ENCODE results near the gene NUMA1. TPM values are rescaled to one million over a fixed set of nuclear protein-coding genes. Genes with fewer than 3 reads are reported as not detected.

NUMA1 gene
- total RNA-seq, 2 donors from 2014 or later, result 130 to 132 TPM

GRCh38 chr11:72112978-72113808, 32.9 kb upstream of the NUMA1 start:
- 70 to 82% methylated on average over 7 to 9 of the region's 9 CpGs for WGBS, 2 experiments (ENCODE audit: insufficient coverage in 1 of 2, insufficient read length in 1 of 2)
- peak overlapping the region; percentile 95 for H3K4me3 ChIP-seq (ENCODE audit: low read length)
- peaks cover 7% of the 10 kb centered on the region for H3K27me3 ChIP-seq (ENCODE audit: control insufficient read depth, insufficient read depth, low read length, poor library complexity, severe bottlenecking)
- Mint-ChIP-seq H3K4me1 (peaks cover 20% of the 10 kb centered on the region), H3K27me3 (ENCODE audit: insufficient read depth) (peaks cover 23% of the 10 kb centered on the region), H3K4me3 (peak overlapping the region; percentile 83), H3K9me3 (no peaks in the 10 kb centered on the region), H3K27ac (peak overlapping the region; percentile 100), H3K36me3 (ENCODE audit: low read depth) (peaks cover 15% of the 10 kb centered on the region)
- H3K4me1 ChIP-seq (ENCODE audit: control insufficient read depth, insufficient read depth, low read length), result no peaks in the 10 kb centered on the region
- peak overlapping the region; percentile 99 for H3K27ac ChIP-seq (ENCODE audit: low read depth, low read length)
- no peaks in the 10 kb centered on the region for H3K9me3 ChIP-seq (ENCODE audit: control insufficient read depth, low read length)
- peak overlapping the region; percentile 98 for H3K9ac ChIP-seq (ENCODE audit: extremely low read depth, low read length, poor library complexity, severe bottlenecking)
- no peak for TF ChIP-seq CTCF (conservative IDR thresholded peaks at IDR 0.05)
- peaks cover 18% of the 10 kb centered on the region for H3K36me3 ChIP-seq (ENCODE audit: control insufficient read depth, insufficient read depth, low read length)
- no peak for DNase-seq

GRCh38 chr11:72112143-72112977, 32.0 kb upstream of the NUMA1 start, which contains the start of gene ANAPC15:
Gene ANAPC15 (minus strand): TSS chr11:72112695. CDS start chr11:72111276, 1,419 bp downstream.
- Histone ChIP-seq H3K27ac (ENCODE audit: low read depth, low read length) (peak within 1 kb of the TSS; percentile 99), H3K4me3 (ENCODE audit: low read length) (peak within 1 kb of the TSS; percentile 95), H3K27me3 (ENCODE audit: control insufficient read depth, insufficient read depth, low read length, poor library complexity, severe bottlenecking) (peaks cover 7% of the 10 kb centered on the region), H3K9me3 (ENCODE audit: control insufficient read depth, low read length) (no peaks in the 10 kb centered on the region), H3K4me1 (ENCODE audit: control insufficient read depth, insufficient read depth, low read length) (no peaks in the 10 kb centered on the region), H3K9ac (ENCODE audit: extremely low read depth, low read length, poor library complexity, severe bottlenecking) (peak within 1 kb of the TSS; percentile 98), H3K36me3 (ENCODE audit: control insufficient read depth, insufficient read depth, low read length) (peaks cover 18% of the 10 kb centered on the region)
- 0% methylated on average over 38 to 49 of the region's 49 CpGs for WGBS, 2 experiments (ENCODE audit: insufficient coverage in 1 of 2, insufficient read length in 1 of 2)
- Mint-ChIP-seq H3K27ac (peak within 1 kb of the TSS; percentile 100), H3K27me3 (ENCODE audit: insufficient read depth) (peaks cover 23% of the 10 kb centered on the region), H3K4me1 (peaks cover 16% of the 10 kb centered on the region), H3K9me3 (no peaks in the 10 kb centered on the region), H3K4me3 (peak within 1 kb of the TSS; percentile 83), H3K36me3 (ENCODE audit: low read depth) (peaks cover 17% of the 10 kb centered on the region)
- peak; percentile 99 for DNase-seq
- TF ChIP-seq CTCF (conservative IDR thresholded peaks at IDR 0.05), result no peak

GRCh38 chr11:72111300-72112142, 31.2 kb upstream of the NUMA1 start:
- Mint-ChIP-seq H3K9me3 (no peaks in the 10 kb centered on the region), H3K4me1 (peaks cover 7% of the 10 kb centered on the region), H3K27ac (peak overlapping the region; percentile 100), H3K27me3 (ENCODE audit: insufficient read depth) (peaks cover 23% of the 10 kb centered on the region), H3K36me3 (ENCODE audit: low read depth) (peaks cover 19% of the 10 kb centered on the region), H3K4me3 (peak overlapping the region; percentile 83)
- Histone ChIP-seq H3K36me3 (ENCODE audit: control insufficient read depth, insufficient read depth, low read length) (peaks cover 18% of the 10 kb centered on the region), H3K27ac (ENCODE audit: low read depth, low read length) (peak overlapping the region; percentile 99), H3K27me3 (ENCODE audit: control insufficient read depth, insufficient read depth, low read length, poor library complexity, severe bottlenecking) (peaks cover 7% of the 10 kb centered on the region), H3K4me3 (ENCODE audit: low read length) (peak overlapping the region; percentile 95), H3K4me1 (ENCODE audit: control insufficient read depth, insufficient read depth, low read length) (no peaks in the 10 kb centered on the region), H3K9ac (ENCODE audit: extremely low read depth, low read length, poor library complexity, severe bottlenecking) (peak overlapping the region; percentile 98), H3K9me3 (ENCODE audit: control insufficient read depth, low read length) (no peaks in the 10 kb centered on the region)
- 10 to 16% methylated on average over 5 to 10 of the region's 10 CpGs for WGBS, 2 experiments (ENCODE audit: insufficient coverage in 1 of 2, insufficient read length in 1 of 2)
- no peak for TF ChIP-seq CTCF (conservative IDR thresholded peaks at IDR 0.05)
- DNase-seq, result no peak
